Measurements from ENCODE around the gene POU2F3.

POU2F3 gene

DNA sequence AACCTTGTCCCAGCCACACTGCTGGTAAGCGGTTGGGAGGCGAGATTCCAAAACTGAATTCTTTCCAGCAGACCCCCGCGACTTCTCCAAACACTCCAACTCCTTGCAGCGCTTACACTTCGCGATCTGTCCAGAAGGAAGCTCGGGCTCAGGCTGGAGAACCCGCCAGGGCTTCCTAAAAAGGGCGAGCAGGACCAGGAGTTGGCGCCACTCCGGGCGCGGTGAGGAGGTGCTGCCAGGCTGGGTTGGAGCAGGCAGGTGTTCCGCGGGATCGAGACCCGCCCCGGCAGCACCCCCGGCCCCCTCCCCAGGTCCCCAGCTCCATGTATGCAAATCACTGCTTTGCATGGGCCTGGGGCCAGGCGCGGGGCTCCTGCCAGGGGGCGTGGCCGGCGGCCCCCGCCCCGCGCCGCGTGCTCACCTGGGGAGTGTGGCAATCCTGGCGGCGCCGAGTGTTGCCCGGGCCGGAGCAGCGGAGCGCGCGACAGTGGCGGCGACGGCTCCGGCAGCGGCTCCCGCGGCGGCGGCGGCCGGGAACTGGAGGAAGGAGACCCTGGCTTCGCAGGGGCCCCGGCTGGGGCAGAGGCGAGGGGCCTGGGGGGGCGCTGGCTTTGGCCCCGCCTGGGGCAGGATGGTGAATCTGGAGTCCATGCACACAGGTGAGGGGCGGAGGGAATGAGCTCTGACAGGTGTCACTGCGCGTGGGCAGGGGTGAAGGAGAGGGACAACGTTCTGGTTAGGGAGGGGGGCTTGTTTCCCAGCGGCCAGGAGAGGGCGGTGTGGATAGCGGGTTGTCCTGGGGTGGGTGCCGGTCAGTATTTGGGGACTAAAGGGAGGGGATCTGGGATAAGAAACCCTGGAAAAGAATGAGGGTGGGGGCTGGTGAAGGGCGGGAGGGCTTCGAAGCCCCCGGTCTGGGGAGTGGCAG, at the start of gene POU2F3:
POU2F3 (plus strand) TSS at position 428 of the 928 bp plus-strand sequence; CDS start at position 632, 204 bp downstream.
- DNase-seq = peak in 1 of 56 donors; percentile 17

GRCh38 chr11:120191058-120191457, 48.9 kb upstream of the POU2F3 start:
- no peak for DNase-seq

DNA sequence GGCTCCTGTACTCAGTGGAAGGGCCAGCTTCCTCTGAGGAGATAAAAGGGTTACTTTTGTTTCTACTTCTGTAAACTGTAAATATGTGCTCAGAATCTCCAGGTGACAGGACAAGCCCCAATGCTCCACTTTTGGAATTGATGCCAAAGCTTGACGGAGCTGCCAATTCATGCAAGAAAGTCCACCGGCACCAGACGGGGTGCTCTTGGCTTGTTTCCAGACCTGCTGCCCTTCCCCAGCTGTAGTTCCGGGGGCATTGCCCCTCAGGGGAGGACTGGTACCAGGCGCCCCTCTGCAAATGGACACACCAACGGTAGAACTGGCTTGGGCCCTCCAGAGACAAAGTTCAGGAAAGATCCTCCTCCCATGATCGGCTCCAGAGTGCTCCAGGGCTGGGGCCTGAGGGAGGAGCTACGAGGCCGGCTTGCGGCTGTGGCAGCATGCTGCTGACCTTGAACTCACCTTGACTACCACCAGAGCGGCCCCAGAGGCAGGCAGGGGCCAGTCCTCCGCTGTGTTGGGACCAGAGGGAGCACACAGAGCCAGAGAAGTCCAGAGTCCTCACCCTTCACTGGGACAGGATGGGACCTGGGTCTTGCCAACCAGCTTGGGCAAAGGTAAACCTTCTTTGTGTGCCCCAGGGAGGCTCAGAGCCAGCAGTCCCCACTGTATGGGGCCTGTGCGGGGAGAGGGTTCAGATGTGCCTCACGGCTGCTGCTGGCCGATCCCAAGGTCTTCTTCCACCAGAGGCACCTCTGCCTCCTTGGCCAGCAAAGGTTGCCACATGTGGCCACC, 46.9 kb upstream of the POU2F3 start:
- no peak for DNase-seq

DNA sequence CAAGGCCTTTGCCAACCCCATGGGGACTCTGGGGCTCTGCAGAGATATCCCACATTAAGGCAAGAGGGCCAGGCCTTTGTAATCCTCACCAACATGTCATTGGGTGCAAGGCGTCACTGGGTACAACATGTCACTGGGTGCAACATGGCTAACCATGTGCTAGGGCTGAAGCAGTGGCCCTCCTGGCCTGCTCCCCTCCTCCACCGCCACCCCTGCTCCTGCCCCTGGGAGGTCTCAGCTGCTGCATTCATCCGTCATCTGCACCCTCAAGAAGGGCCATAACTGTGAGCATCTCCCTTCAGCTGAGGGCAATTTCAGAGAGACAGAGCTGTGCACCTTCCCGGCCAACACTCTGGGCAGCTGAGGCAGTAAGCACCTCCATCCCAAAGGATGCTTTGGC, 45.8 kb upstream of the POU2F3 start:
- no peak for DNase-seq

DNA sequence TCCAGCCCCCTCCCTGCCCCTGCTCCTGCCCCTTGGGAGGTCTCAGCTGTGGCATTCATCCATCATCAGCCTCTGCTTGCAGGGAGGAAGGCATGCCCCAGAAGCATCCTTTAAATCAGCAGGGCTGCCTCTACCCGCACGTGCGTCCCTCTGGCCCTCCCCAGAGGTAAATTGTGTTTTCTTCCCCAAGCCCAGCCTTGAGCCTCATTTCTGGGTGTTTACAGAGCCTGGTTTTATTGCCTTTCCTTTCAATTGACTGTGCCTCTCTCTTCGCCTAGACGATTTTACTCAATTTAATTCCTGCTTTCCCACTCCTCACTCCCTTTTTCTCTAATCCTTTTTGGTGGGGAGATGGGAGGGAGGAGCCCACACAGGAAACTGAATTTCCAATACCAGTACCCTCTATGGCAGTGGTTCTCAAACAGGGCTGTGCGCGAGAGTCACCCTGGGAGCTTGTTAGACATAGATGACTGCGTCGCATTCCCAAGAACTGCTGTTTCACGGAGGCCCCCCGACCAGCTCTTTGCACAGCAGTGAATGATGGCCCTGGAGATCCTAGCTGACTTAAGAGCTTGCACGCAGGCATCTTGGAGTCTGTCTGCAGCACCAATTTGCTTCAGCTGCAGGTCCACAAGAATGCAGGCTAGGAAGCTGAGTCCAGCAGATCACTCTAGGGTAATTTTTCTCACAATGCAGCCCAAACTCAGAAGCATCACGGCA, 44.2 kb upstream of the POU2F3 start:
- DNase-seq = no peak

- no peak for DNase-seq
Measured at GRCh38 chr11:120196826-120197225, 43.1 kb upstream of the POU2F3 start.

- DNase-seq = peak in 7 of 56 donors; percentile 34 to 71 (median 63)
Measured at GRCh38 chr11:120197251-120197891, 42.6 kb upstream of the POU2F3 start.

DNA sequence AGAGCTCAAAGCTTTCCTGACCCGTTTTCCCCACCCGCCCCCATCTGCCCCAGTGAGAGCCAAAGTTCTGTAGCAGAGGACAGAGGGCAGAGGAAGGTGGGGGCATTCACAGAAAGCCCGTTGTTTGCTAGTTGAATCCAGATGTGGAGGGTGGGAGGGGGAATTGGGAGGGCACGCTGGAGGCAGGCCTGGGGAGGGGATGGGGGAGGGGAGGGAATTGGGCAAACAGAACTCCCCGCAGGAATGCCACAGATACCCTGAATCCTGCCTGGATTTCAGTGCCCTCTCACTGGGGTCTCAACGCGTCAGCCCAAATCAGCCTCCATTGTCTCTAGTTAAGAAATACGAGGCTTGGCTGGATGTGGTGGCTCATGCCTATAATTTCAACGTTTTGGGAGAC, 42.0 kb upstream of the POU2F3 start:
- DNase-seq = peak in 24 of 56 donors; percentile 17 to 72 (median 44)

DNA sequence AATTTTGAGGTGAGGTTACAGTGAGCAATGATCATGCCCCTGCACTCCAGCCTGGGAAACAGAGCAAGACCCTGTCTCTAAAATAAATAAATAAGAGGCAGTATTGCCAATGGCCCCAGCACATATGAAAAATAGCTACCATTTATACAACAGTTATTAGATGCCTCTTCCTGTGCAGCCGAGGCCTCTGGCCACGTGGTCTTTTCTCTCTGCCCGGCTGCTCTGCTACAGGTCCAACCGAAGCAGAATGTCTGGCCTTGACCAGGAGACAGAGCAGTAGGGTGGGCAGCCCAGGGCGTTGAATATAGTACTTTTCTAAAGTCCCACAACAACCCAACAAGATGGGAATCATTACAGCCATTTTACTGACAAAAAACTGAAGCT, 41.5 kb upstream of the POU2F3 start:
- no peak for DNase-seq

DNA sequence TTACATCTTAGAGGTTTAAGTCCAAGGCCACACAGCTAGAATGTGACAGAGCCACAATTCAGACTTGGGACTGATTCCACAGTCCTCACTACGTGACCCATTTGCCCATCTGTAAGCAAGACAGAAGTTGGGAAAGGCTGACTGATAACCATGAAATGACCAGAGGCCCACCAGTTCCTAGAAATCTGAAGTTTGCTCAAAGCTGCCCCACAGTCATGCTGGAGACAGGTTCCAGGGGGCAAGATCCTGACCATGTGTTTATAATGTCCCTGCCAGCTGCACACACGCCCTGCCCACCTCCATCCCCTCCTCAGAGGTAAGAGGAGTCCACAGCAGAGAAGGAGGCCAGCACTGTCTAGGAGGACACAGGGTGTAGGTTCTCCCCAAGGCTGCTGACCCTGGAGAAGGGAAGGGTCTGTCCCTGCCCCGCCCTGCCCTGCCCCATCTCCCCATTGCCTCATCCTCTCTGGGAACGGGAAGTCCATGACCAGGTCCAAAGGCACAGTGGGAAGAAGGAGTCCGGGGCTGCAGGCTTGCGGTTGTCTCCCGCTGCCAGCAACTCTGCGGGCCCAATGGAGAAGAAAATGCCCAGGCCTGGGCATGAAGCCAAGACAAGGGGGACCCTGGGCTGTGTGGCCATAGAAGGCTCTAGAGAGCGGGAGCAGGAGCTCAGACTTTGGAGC, 41.0 kb upstream of the POU2F3 start:
- DNase-seq = no peak

DNA sequence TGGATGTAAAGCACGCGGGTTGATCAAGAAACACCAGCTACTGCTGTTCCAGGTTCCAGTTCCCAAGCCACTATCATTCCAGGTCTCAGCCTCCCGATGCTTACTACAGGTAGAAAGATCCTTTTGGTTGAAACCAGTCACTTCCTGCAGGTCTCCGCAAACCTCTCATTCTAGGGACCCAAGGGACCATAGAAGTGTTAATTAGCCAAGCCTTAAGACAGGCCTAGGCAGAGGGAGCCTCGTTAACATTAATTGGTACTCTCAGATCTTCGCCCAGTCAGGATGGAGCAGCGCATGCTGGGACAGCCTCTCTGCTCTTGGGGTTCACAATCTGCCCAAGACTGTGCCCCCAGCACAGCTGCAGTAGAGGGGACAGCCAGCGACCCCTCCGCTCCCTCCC, 40.3 kb upstream of the POU2F3 start:
- no peak for DNase-seq

- no peak for DNase-seq
Measured at GRCh38 chr11:120200677-120201076, 39.3 kb upstream of the POU2F3 start.

DNA sequence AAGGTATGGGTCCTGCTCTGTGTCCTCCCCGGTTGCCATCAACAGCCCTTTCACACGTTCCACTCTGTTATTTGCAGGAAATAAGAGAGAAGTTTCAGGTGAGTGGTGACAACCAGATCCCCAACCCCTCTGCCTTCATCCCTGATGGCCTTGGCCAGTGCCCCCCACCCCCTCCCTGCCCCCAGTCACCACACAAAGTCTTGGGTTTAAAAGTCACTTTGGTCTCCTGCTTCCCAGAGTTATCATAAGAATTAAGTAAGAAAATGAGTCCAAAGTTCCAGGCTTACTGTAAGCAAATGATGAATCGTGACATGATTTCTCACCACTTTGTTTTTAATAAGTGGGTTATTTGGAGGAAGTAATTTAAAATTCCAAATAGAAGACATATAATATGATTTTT, 38.3 kb upstream of the POU2F3 start:
- no peak for DNase-seq

GRCh38 chr11:120203626-120204025, 36.3 kb upstream of the POU2F3 start:
- no peak for DNase-seq

DNA sequence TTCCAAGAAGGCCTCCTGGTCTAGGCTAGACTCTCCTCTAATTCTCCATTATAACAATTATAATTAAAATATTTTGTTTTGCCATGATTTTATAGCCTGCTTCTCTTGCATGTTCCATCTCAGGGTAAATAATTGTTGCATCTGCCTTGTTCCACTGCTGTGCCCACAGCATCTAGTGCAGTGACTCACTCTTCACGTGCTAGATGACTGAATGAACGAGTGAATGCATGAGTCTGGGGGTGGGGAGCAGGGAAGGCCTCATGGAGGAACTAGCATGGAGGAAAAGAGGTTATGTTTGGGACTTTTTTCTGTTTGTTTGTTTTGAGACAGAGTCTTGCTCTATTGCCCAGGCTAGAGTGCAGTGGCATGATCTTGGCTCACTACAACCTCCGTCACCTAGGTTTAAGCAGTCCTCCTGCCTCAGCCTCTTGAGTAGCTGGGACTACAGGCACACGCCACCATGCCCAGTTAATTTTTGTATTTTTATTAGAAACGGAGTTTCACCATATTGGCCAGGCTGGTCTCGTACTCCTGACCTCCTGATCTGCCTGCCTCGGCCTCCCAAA, 34.3 kb upstream of the POU2F3 start:
- DNase-seq = no peak

GRCh38 chr11:120207512-120207911, 32.4 kb upstream of the POU2F3 start:
- no peak for DNase-seq

- DNase-seq = no peak
Measured at GRCh38 chr11:120208001-120208441, 31.9 kb upstream of the POU2F3 start.

DNA sequence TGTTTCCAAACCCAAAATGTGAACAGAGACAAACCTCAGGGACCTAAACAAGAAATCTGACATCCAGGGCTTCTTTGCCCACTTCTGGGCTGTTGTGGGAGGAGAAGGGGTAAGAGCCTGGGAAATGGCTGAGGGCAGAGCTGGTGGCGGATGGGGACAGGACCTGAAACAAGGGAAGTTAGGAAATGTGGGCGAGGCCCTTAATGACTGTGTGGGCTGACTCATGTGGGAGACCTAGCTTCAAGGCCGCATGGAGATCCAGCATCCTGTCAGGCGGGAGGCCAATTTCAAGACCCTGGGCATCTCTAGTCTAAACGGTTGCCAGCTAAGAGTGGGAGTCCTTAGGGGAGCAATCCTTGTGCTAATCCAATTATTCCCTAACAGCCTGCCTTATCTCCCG, 31.2 kb upstream of the POU2F3 start:
- DNase-seq = no peak

GRCh38 chr11:120209746-120210625, 30.0 kb upstream of the POU2F3 start:
- peak in 2 of 56 donors; percentile 20 to 34 for DNase-seq
